Peyer's patch (tissue), 4 donors: Measurements from ENCODE around the gene SIK2. TPM values are rescaled to one million over a fixed set of nuclear protein-coding genes. Genes with fewer than 3 reads are reported as not detected.

ENCODE experiments used
- DNase-seq, 3 donors: peaks; one replicate each; pipeline ENCODE4 v3.0.0-alpha.2; 2017 to 2019
- H3K27ac ChIP-seq, 4 donors: fragments of 200-600 bp; sonication (generic); one replicate each; pipeline ENCODE4 v1.5.1; 2016 to 2019
- H3K27me3 ChIP-seq, 2 donors: fragments of 200-600 bp; sonication (generic); one replicate each; pipeline ENCODE4 v1.5.1; 2019
- H3K36me3 ChIP-seq, 3 donors: fragments of 200-600 bp; sonication (generic); one replicate each; pipeline ENCODE4 v1.5.1; 2016 to 2019
- H3K4me1 ChIP-seq, 4 donors: fragments of 200-600 bp; sonication (generic); one replicate each; pipeline ENCODE4 v1.5.1; 2016 to 2019
- H3K4me3 ChIP-seq, 4 donors: fragments of 200-600 bp; sonication (generic); 1 replicate in 3 of 4; 2 replicates in 1 of 4; pipeline ENCODE4 v1.5.1; 2016 to 2019; ENCODE audit warnings: mild to moderate bottlenecking in 1 of 4
- H3K9me3 ChIP-seq, 4 donors: fragments of 200-600 bp; sonication (generic); one replicate each; pipeline ENCODE4 v1.5.1; 2016 to 2019; ENCODE audit warnings: mild to moderate bottlenecking in 1 of 4
- POLR2A ChIP-seq, 2 donors: fragments of 450-650 bp; IDR thresholded peaks; one replicate each; pipeline ENCODE4 v1.5.1; 2017; ENCODE audit warnings: antibody characterized with exemption in 2 of 2, mild to moderate bottlenecking in 2 of 2, moderate library complexity in 2 of 2
- total RNA-seq, 4 donors: library from RNA; depleted of rRNA; stranded (reverse); fragments of >200 nt; gene quantifications; one replicate each; pipeline ENCODE4 v1.1.0, GENCODE V29; 2016
- TF ChIP-seq, protein P1 (sequence below), 6 experiments: fragments of 450-650 bp in 4 of 6; fragments of 200-600 bp in 2 of 6; sonication (generic) in 1 of 6; IDR thresholded peaks; one replicate each; pipeline ENCODE4 v1.5.1; 2017 to 2019; ENCODE audit warnings: antibody characterized with exemption in 6 of 6, mild to moderate bottlenecking in 3 of 6, moderate library complexity in 1 of 6

SIK2 gene
- total RNA-seq, 4 donors from 2014 or later, result 12.4 to 16.3 (median 14.4) TPM

DNA sequence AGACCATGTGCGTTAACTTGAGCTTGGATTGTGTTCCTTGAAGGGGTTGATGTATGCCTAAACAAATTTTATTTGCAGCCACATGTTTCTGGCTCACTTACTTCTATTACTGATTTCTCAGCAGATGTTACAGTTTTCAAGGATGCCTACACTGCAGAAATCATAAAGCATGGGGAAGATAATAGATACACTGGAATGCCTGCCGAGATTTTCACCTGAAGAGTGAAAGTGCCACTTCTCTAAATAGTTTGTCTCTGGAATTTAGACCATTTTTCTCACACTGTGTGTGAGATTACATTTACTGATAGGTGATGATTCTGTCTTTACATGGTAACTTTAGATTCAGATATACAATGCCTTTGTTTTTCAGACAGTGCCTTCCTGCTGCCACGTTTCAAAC lies 81.6 kb downstream of the SIK2 start:
- no peak overlapping the region for H3K4me3 ChIP-seq
- H3K36me3 ChIP-seq, result peaks cover 0 to 10% (median 0%) of the 10 kb centered on the region in 3 donors
- H3K27me3 ChIP-seq, result no peaks in the 10 kb centered on the region
- no peaks in the 10 kb centered on the region for H3K4me1 ChIP-seq
- DNase-seq, result no peak
- TF ChIP-seq, protein P1, sequence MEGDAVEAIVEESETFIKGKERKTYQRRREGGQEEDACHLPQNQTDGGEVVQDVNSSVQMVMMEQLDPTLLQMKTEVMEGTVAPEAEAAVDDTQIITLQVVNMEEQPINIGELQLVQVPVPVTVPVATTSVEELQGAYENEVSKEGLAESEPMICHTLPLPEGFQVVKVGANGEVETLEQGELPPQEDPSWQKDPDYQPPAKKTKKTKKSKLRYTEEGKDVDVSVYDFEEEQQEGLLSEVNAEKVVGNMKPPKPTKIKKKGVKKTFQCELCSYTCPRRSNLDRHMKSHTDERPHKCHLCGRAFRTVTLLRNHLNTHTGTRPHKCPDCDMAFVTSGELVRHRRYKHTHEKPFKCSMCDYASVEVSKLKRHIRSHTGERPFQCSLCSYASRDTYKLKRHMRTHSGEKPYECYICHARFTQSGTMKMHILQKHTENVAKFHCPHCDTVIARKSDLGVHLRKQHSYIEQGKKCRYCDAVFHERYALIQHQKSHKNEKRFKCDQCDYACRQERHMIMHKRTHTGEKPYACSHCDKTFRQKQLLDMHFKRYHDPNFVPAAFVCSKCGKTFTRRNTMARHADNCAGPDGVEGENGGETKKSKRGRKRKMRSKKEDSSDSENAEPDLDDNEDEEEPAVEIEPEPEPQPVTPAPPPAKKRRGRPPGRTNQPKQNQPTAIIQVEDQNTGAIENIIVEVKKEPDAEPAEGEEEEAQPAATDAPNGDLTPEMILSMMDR (IDR thresholded peaks at IDR 0.05), result no peak
- TF ChIP-seq POLR2A (IDR thresholded peaks at IDR 0.05), result no peak
- no peak overlapping the region for H3K27ac ChIP-seq
- no peaks in the 10 kb centered on the region for H3K9me3 ChIP-seq

DNA sequence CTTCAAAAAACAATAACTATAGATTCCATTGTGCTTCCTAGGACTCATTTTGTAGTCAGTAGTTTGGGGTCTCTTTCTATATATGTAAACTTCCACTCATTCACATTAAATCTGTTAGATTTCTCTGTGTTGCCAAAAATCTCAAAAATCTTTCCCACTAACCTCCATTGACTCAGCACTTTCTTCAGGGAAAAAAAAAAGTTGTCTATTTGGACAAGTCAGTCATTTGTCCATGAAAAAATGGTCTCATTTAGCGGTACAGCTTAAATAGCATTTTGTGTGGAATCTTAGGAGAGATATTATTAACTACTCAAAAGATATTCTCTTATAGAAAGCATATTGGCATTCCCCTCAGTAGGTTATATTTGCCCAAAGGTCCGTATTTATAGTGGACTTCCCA lies 82.0 kb downstream of the SIK2 start:
- no peak for DNase-seq

GRCh38 chr11:111688013-111688412 lies 85.8 kb downstream of the SIK2 start:
- H3K27me3 ChIP-seq, result no peaks in the 10 kb centered on the region
- no peak overlapping the region for H3K4me3 ChIP-seq
- H3K9me3 ChIP-seq, result no peaks in the 10 kb centered on the region
- peak overlapping the region in 1 of 4 donors; percentile 64 for H3K27ac ChIP-seq
- no peaks in the 10 kb centered on the region for H3K4me1 ChIP-seq
- no peak for TF ChIP-seq POLR2A (IDR thresholded peaks at IDR 0.05)
- TF ChIP-seq, protein P1 (IDR thresholded peaks at IDR 0.05), result peak in 1 of 6 experiments; percentile 17
- peaks cover 0 to 17% (median 0%) of the 10 kb centered on the region in 3 donors for H3K36me3 ChIP-seq
- peak in 1 of 3 donors; percentile 70 for DNase-seq

More for the DNA sequence above, 82.0 kb downstream of the SIK2 start:
- Histone ChIP-seq H3K9me3 (no peaks in the 10 kb centered on the region), H3K27me3 (no peaks in the 10 kb centered on the region), H3K27ac (no peak overlapping the region), H3K4me3 (no peak overlapping the region), H3K36me3 (peaks cover 0 to 14% (median 0%) of the 10 kb centered on the region in 3 donors), H3K4me1 (no peaks in the 10 kb centered on the region)
- TF ChIP-seq, protein P1 (IDR thresholded peaks at IDR 0.05), result no peak
- no peak for TF ChIP-seq POLR2A (IDR thresholded peaks at IDR 0.05)

GRCh38 chr11:111691176-111691575 lies 88.9 kb downstream of the SIK2 start:
- Histone ChIP-seq H3K27ac (no peak overlapping the region), H3K27me3 (no peaks in the 10 kb centered on the region), H3K4me3 (no peak overlapping the region), H3K9me3 (no peaks in the 10 kb centered on the region), H3K36me3 (peaks cover 0 to 17% (median 0%) of the 10 kb centered on the region in 3 donors), H3K4me1 (peaks cover 0 to 10% (median 0%) of the 10 kb centered on the region in 4 donors)
- TF ChIP-seq, protein P1 (IDR thresholded peaks at IDR 0.05), result no peak
- TF ChIP-seq POLR2A (IDR thresholded peaks at IDR 0.05), result no peak
- DNase-seq, result no peak

- TF ChIP-seq, protein P1 (IDR thresholded peaks at IDR 0.05), result no peak
- TF ChIP-seq POLR2A (IDR thresholded peaks at IDR 0.05), result no peak
- Histone ChIP-seq H3K4me1 (peaks cover 0 to 10% (median 0%) of the 10 kb centered on the region in 4 donors), H3K36me3 (peaks cover 0 to 17% (median 0%) of the 10 kb centered on the region in 3 donors), H3K4me3 (no peak overlapping the region), H3K27me3 (no peaks in the 10 kb centered on the region), H3K9me3 (no peaks in the 10 kb centered on the region), H3K27ac (no peak overlapping the region)
- DNase-seq, result no peak
These were observed 89.5 kb downstream of the SIK2 start for GRCh38 chr11:111691741-111692140.
